Mesenchymal stem cell (in vitro differentiated cells and primary cell): Measurements from ENCODE around the gene NAIF1.

ENCODE experiments used
- DNase-seq: peaks from one replicate; pipeline ENCODE4 v3.0.0-alpha.2; 2013
- H2AFZ ChIP-seq: one replicate; pipeline ENCODE4 v1.6.1; 2013; ENCODE audit warnings: low read depth, mild to moderate bottlenecking, control low read depth, inconsistent platforms, low read length, moderate library complexity
- H2AK5ac ChIP-seq: 2 replicates; pipeline ENCODE4 v1.6.1; 2013; ENCODE audit warnings: low read length, moderate library complexity, mild to moderate bottlenecking, inconsistent platforms; ENCODE audit not compliant: severe bottlenecking
- H2BK120ac ChIP-seq: one replicate; pipeline ENCODE4 v1.6.1; 2013; ENCODE audit warnings: low read depth, mild to moderate bottlenecking, inconsistent platforms, low read length, moderate library complexity
- H2BK12ac ChIP-seq, 2 experiments: one replicate each; pipeline ENCODE4 v1.6.1; 2013; ENCODE audit warnings: inconsistent platforms in 2 of 2, low read length in 2 of 2, mild to moderate bottlenecking in 2 of 2, moderate library complexity in 2 of 2, control low read depth in 1 of 2
- H2BK15ac ChIP-seq: one replicate; pipeline ENCODE4 v1.6.1; 2013; ENCODE audit warnings: mild to moderate bottlenecking, low read depth, inconsistent platforms; ENCODE audit not compliant: poor library complexity, severe bottlenecking
- H2BK5ac ChIP-seq: 2 replicates; pipeline ENCODE4 v1.6.1; 2013; ENCODE audit warnings: low read depth, mild to moderate bottlenecking, low read length, control low read depth, inconsistent platforms; ENCODE audit not compliant: poor library complexity, severe bottlenecking
- H3K14ac ChIP-seq, 2 experiments: one replicate each; pipeline ENCODE4 v1.6.1; 2013; ENCODE audit warnings: inconsistent platforms in 2 of 2, low read length in 2 of 2, control low read depth in 1 of 2, mild to moderate bottlenecking in 1 of 2, moderate library complexity in 1 of 2
- H3K18ac ChIP-seq, 2 experiments: one replicate each; pipeline ENCODE4 v1.6.1; 2013; ENCODE audit warnings: inconsistent platforms in 2 of 2, low read length in 2 of 2, control low read depth in 1 of 2, low read depth in 1 of 2, mild to moderate bottlenecking in 1 of 2
- H3K23ac ChIP-seq, 2 experiments: one replicate each; pipeline ENCODE4 v1.6.1; 2013; ENCODE audit warnings: inconsistent platforms in 2 of 2, low read length in 2 of 2, mild to moderate bottlenecking in 2 of 2, moderate library complexity in 2 of 2, control low read depth in 1 of 2
- H3K27ac ChIP-seq: 2 replicates; pipeline ENCODE4 v1.5.1; 2013; ENCODE audit warnings: mild to moderate bottlenecking, moderate library complexity, low read length, control low read depth, inconsistent platforms; ENCODE audit not compliant: poor library complexity, severe bottlenecking
- H3K27me3 ChIP-seq, 2 experiments: 2 replicates each; pipeline versions ENCODE4 v1.6.1 to v1.7.0; 2013; ENCODE audit warnings: low read length in 2 of 2, mild to moderate bottlenecking in 2 of 2, moderate library complexity in 2 of 2, control low read depth in 1 of 2, inconsistent platforms in 1 of 2; ENCODE audit not compliant: control insufficient read depth in 1 of 2, insufficient read depth in 1 of 2
- H3K36me3 ChIP-seq, 2 experiments: 2 replicates each; pipeline versions ENCODE4 v1.6.1 to v1.7.0; 2013; ENCODE audit warnings: low read length in 2 of 2, control low read depth in 1 of 2, inconsistent platforms in 1 of 2, low read depth in 1 of 2, mild to moderate bottlenecking in 1 of 2; ENCODE audit not compliant: insufficient read depth in 2 of 2, control insufficient read depth in 1 of 2
- H3K4ac ChIP-seq, 2 experiments: one replicate each; pipeline ENCODE4 v1.6.1; 2013; ENCODE audit warnings: inconsistent platforms in 2 of 2, low read length in 2 of 2, mild to moderate bottlenecking in 2 of 2, moderate library complexity in 2 of 2, control low read depth in 1 of 2, low read depth in 1 of 2
- H3K4me1 ChIP-seq: 2 replicates; pipeline ENCODE4 v1.6.1; 2013; ENCODE audit warnings: low read depth, low read length, control low read depth; ENCODE audit not compliant: control insufficient read depth, insufficient read depth
- H3K4me2 ChIP-seq: 2 replicates; pipeline ENCODE4 v1.6.1; 2013; ENCODE audit warnings: low read length, mild to moderate bottlenecking, inconsistent platforms; ENCODE audit not compliant: poor library complexity, severe bottlenecking
- H3K4me3 ChIP-seq, 2 experiments: 2 replicates each; pipeline versions ENCODE4 v1.5.1 to v1.7.0; 2013; ENCODE audit warnings: low read length in 2 of 2, mild to moderate bottlenecking in 2 of 2, control low read depth in 1 of 2, low read depth in 1 of 2; ENCODE audit not compliant: insufficient read depth in 1 of 2
- H3K79me1 ChIP-seq: replicated peaks from 2 replicates; pipeline ENCODE4 v1.6.1; 2013; ENCODE audit warnings: mild to moderate bottlenecking, control low read depth, low read length, inconsistent platforms; ENCODE audit not compliant: poor library complexity, severe bottlenecking
- H3K9ac ChIP-seq: 2 replicates; pipeline ENCODE4 v1.7.0; 2013; ENCODE audit warnings: mild to moderate bottlenecking, low read length, moderate library complexity
- H3K9me3 ChIP-seq: 2 replicates; pipeline ENCODE4 v1.7.0; 2013; ENCODE audit warnings: mild to moderate bottlenecking, low read length; ENCODE audit not compliant: control insufficient read depth
- H4K8ac ChIP-seq: one replicate; pipeline ENCODE4 v1.6.1; 2013; ENCODE audit warnings: inconsistent platforms, mild to moderate bottlenecking, low read length, moderate library complexity
- H4K91ac ChIP-seq: one replicate; pipeline ENCODE4 v1.6.1; 2013; ENCODE audit warnings: mild to moderate bottlenecking, low read length, inconsistent platforms
- WGBS: methylation state at CpG from one replicate; pipeline ENCODE4 v1.1.7; 2013; ENCODE audit warnings: mixed read lengths; 5-methylcytosine and 5-hydroxymethylcytosine counted together

NAIF1 gene

GRCh38 chr9:128092199-128092977 lies 25.3 kb upstream of the NAIF1 start:
- Histone ChIP-seq H4K91ac (peak overlapping the region; percentile 79), H3K14ac (no peak overlapping the region), H2BK12ac (peak overlapping the region in 1 of 2 experiments; percentile 59), H3K4me2 (no peak overlapping the region), H3K4me1 (peaks cover 12% of the 10 kb centered on the region), H3K27me3 (no peaks in the 10 kb centered on the region), H3K4ac (peak overlapping the region; percentile 5 to 29), H2AK5ac (no peak overlapping the region), H3K18ac (peak overlapping the region; percentile 28 to 40), H2AFZ (no peak overlapping the region), H3K23ac (no peak overlapping the region), H3K9ac (peak overlapping the region; percentile 90), H3K79me1 (peaks cover 38% of the 10 kb centered on the region), H3K36me3 (peaks cover 0 to 8% of the 10 kb centered on the region in 2 experiments), H4K8ac (peak overlapping the region; percentile 95), H2BK15ac (peak overlapping the region; percentile 53), H2BK120ac (no peak overlapping the region), H3K27ac (no peak overlapping the region), H3K9me3 (no peaks in the 10 kb centered on the region), H2BK5ac (no peak overlapping the region), H3K4me3 (peak overlapping the region in 1 of 2 experiments; percentile 85)
- no peak for DNase-seq
- 85% methylated on average over 15 of the region's 16 CpGs for WGBS

GRCh38 chr9:128091571-128091970 lies 24.5 kb upstream of the NAIF1 start:
- Histone ChIP-seq H2BK12ac (no peak overlapping the region), H3K14ac (peak overlapping the region in 1 of 2 experiments; percentile 49), H2BK15ac (no peak overlapping the region), H4K91ac (no peak overlapping the region), H3K9ac (peak overlapping the region; percentile 90), H2AFZ (no peak overlapping the region), H4K8ac (no peak overlapping the region), H3K4ac (no peak overlapping the region), H3K23ac (peak overlapping the region in 1 of 2 experiments; percentile 9), H3K9me3 (no peaks in the 10 kb centered on the region), H3K4me2 (peak overlapping the region; percentile 18), H2AK5ac (no peak overlapping the region), H3K79me1 (peaks cover 40% of the 10 kb centered on the region), H3K18ac (no peak overlapping the region), H3K4me3 (peak overlapping the region in 1 of 2 experiments; percentile 85), H3K27ac (no peak overlapping the region), H2BK120ac (no peak overlapping the region), H3K4me1 (peaks cover 9% of the 10 kb centered on the region), H3K36me3 (peaks cover 0 to 9% of the 10 kb centered on the region in 2 experiments), H2BK5ac (no peak overlapping the region), H3K27me3 (no peaks in the 10 kb centered on the region)
- WGBS: 72% methylated on average over 13 of the region's 13 CpGs
- DNase-seq: no peak

GRCh38 chr9:128091144-128091543 lies 24.0 kb upstream of the NAIF1 start:
- Histone ChIP-seq H3K18ac (peak overlapping the region in 1 of 2 experiments; percentile 5), H2AFZ (no peak overlapping the region), H3K4me3 (peak overlapping the region in 1 of 2 experiments; percentile 85), H2BK15ac (no peak overlapping the region), H2BK5ac (no peak overlapping the region), H3K9me3 (no peaks in the 10 kb centered on the region), H3K36me3 (peaks cover 0 to 11% of the 10 kb centered on the region in 2 experiments), H3K23ac (no peak overlapping the region), H3K4ac (peak overlapping the region in 1 of 2 experiments; percentile 40), H3K14ac (no peak overlapping the region), H3K79me1 (peaks cover 40% of the 10 kb centered on the region), H3K27me3 (no peaks in the 10 kb centered on the region), H2BK12ac (peak overlapping the region in 1 of 2 experiments; percentile 1), H3K4me1 (peaks cover 9% of the 10 kb centered on the region), H3K27ac (no peak overlapping the region), H3K9ac (peak overlapping the region; percentile 90), H2BK120ac (no peak overlapping the region), H4K8ac (peak overlapping the region; percentile 14), H3K4me2 (peak overlapping the region; percentile 18), H4K91ac (no peak overlapping the region), H2AK5ac (no peak overlapping the region)
- WGBS: 82% methylated on average over 13 of the region's 13 CpGs
- no peak for DNase-seq

- WGBS: 93% methylated on average over 1 of the region's 1 CpG
- Histone ChIP-seq H4K91ac (no peak overlapping the region), H3K36me3 (peaks cover 0 to 6% of the 10 kb centered on the region in 2 experiments), H3K23ac (no peak overlapping the region), H2AK5ac (no peak overlapping the region), H3K27me3 (no peaks in the 10 kb centered on the region), H4K8ac (no peak overlapping the region), H3K4me2 (no peak overlapping the region), H3K9ac (peak overlapping the region; percentile 30), H3K27ac (no peak overlapping the region), H3K4ac (no peak overlapping the region), H2BK15ac (no peak overlapping the region), H3K9me3 (no peaks in the 10 kb centered on the region), H2AFZ (no peak overlapping the region), H3K4me3 (no peak overlapping the region), H2BK5ac (no peak overlapping the region), H3K18ac (no peak overlapping the region), H3K4me1 (peaks cover 7% of the 10 kb centered on the region), H2BK12ac (no peak overlapping the region), H2BK120ac (no peak overlapping the region), H3K79me1 (peaks cover 39% of the 10 kb centered on the region), H3K14ac (no peak overlapping the region)
- no peak for DNase-seq
Measured at GRCh38 chr9:128089299-128089698, 22.2 kb upstream of the NAIF1 start.
